Fibroblast of lung (primary cell): ENCODE results near the gene CDC42EP1.

Experiments
- CTCF ChIP-seq, 2 donors: IDR thresholded peaks in 1 of 2; conservative IDR thresholded peaks in 1 of 2; 1 replicate in 1 of 2; 2 replicates in 1 of 2; pipeline ENCODE4 v1.5.1; 2011 to 2012; ENCODE audit warnings: low read length in 2 of 2, control low read depth in 1 of 2, inconsistent platforms in 1 of 2, low read depth in 1 of 2, mild to moderate bottlenecking in 1 of 2
- EZH2 ChIP-seq: IDR thresholded peaks from 2 replicates; pipeline ENCODE4 v1.5.1; 2012; ENCODE audit warnings: low read length, control low read depth, mild to moderate bottlenecking; ENCODE audit errors: missing control alignments

GRCh38 chr22:37599153-37599552 is 38.9 kb downstream of the CDC42EP1 start:
- TF ChIP-seq CTCF (conservative IDR thresholded peaks at IDR 0.05 in 1 of 2, IDR thresholded peaks at IDR 0.05 in 1 of 2; ENCODE audit: low read depth in 1 of 2, low read length in 2 of 2), result no peak
- TF ChIP-seq EZH2, result no peak
